Hematopoietic multipotent progenitor cell (in vitro differentiated cells): ENCODE measurements around the gene EIF4G1. TPM values are rescaled to one million over a fixed set of nuclear protein-coding genes. Genes with fewer than 3 reads are reported as not detected.

Source experiments
- DNase-seq, 3 donors: peaks; one replicate each; pipeline ENCODE4 v3.0.0-alpha.2; 2011 to 2015; ENCODE audit warnings: low read depth in 2 of 3, low spot score in 2 of 3
- small RNA-seq: library from RNA; depleted of rRNA; stranded (forward); fragments of <200 nt; gene quantifications from one replicate; pipeline ENCODE3, GENCODE V24; 2012
- total RNA-seq: library from RNA; depleted of rRNA; stranded (reverse); fragments of >200 nt; gene quantifications from one replicate; pipeline ENCODE4 v1.2.3, GENCODE V29; 2012

EIF4G1 gene
- total RNA-seq, 1 donor = 184 TPM

- DNase-seq = peak in 2 of 3 donors; percentile 46 to 59
These were observed 67.1 kb downstream of the EIF4G1 start for GRCh38 chr3:184381261-184382224.

DNA sequence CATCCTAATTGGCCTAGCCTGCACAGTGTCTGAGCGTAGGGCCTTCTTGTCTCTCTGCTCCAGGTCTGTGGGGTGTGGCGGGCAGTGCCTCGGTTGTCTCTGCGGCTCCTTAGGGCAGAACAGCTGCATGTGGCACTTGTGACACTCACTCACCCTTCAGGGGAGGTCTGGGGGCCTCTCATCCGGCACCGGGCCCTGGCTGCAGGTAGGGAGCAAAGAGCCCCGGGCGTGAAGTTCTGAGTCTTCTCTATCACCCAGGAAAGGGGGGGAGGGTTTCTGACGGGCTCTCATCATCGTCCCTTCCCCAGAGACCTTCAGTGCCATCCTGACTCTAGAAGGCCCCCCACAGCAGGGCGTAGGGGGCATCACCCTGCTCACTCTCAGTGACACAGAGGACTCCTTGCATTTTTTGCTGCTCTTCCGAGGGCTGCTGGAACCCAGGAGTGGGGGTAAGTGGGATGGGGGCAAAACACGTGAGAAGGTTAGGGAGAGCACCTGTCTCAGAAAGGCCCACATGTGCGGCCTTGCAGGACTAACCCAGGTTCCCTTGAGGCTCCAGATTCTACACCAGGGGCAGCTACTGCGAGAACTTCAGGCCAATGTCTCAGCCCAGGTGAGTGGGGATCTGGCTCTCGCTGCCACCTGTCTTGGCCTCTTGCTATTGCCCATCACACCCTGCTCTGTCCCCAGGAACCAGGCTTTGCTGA, 68.1 kb downstream of the EIF4G1 start:
- DNase-seq = no peak

- no peak for DNase-seq
These were observed 68.8 kb downstream of the EIF4G1 start for GRCh38 chr3:184383033-184383740.

GRCh38 chr3:184384342-184384741, 69.9 kb downstream of the EIF4G1 start:
- DNase-seq = no peak

Small RNAs within 50 kb of the gene (small RNA-seq; reads per million reads assigned to genes)
- 2,186 reads per million, percentile 99 among the genes with 10 or more reads in this experiment for gene SNORD66

Other genes with a start within 250 kb of the EIF4G1 start
- not detected for gene HTR3E, start 217.5 kb upstream of the EIF4G1 start, total RNA-seq
- 60.3 TPM for gene EIF2B5, start 179.2 kb upstream of the EIF4G1 start, total RNA-seq
- gene DVL3, start 159.2 kb upstream of the EIF4G1 start, total RNA-seq = 38.0 TPM
- gene AP2M1, start 139.8 kb upstream of the EIF4G1 start, total RNA-seq = 290 TPM
- 53.9 TPM for gene ABCF3, start 128.4 kb upstream of the EIF4G1 start, total RNA-seq
- under 0.01 TPM for gene VWA5B2, start 85.0 kb upstream of the EIF4G1 start, total RNA-seq
- gene ALG3, start 65.6 kb upstream of the EIF4G1 start, total RNA-seq = 54.7 TPM
- 9.7 TPM for gene EEF1AKMT4, start 64.9 kb upstream of the EIF4G1 start, total RNA-seq
- gene CAMK2N2, start 53.1 kb upstream of the EIF4G1 start, total RNA-seq = not detected
- not detected for gene ECE2, start 38.6 kb upstream of the EIF4G1 start, total RNA-seq
- 259 TPM for gene PSMD2, start 15.4 kb upstream of the EIF4G1 start, total RNA-seq
- 17.0 TPM for gene FAM131A, start 23.0 kb downstream of the EIF4G1 start, total RNA-seq
- gene CLCN2, start 47.0 kb downstream of the EIF4G1 start, total RNA-seq = 3.5 TPM
- gene POLR2H, start 47.1 kb downstream of the EIF4G1 start, total RNA-seq = 46.9 TPM
- gene THPO, start 63.6 kb downstream of the EIF4G1 start, total RNA-seq = not detected
- gene CHRD, start 65.4 kb downstream of the EIF4G1 start, total RNA-seq = under 0.01 TPM
- gene EPHB3, start 247.2 kb downstream of the EIF4G1 start, total RNA-seq = 0.54 TPM